BJ (cell line): ENCODE data around the gene HIVEP2. TPM values are rescaled to one million over a fixed set of nuclear protein-coding genes. Genes with fewer than 3 reads are reported as not detected.

Source experiments
- CTCF ChIA-PET: fragments of 350-600 bp; formaldehyde crosslinking; extraction: SDS; loops from one replicate; lab custom pipeline; 2021; ENCODE audit warnings: antibody characterized with exemption, inconsistent platforms; lab: Yijun Ruan, JAX
- POLR2A ChIA-PET: fragments of 300-600 bp; sonication (Branson Sonifier 250); formaldehyde crosslinking; extraction: SDS; loops from one replicate; lab custom pipeline; 2021; ENCODE audit warnings: antibody characterized with exemption; lab: Charles Lee
- DNase-seq: peaks from one replicate; pipeline ENCODE4 v3.0.0-alpha.2; 2011; ENCODE audit warnings: low read depth
- H3K27me3 ChIP-seq: 2 replicates; pipeline ENCODE4 v1.6.0; 2011; ENCODE audit warnings: low read length; ENCODE audit not compliant: control insufficient read depth, insufficient read depth
- H3K36me3 ChIP-seq: 2 replicates; pipeline ENCODE4 v1.5.1; 2011; ENCODE audit warnings: low read length; ENCODE audit not compliant: control insufficient read depth, insufficient read depth
- H3K4me3 ChIP-seq: 2 replicates; pipeline ENCODE4 v1.5.1; 2011; ENCODE audit warnings: low read depth, mild to moderate bottlenecking, control low read depth, low read length
- CTCF ChIP-seq: IDR thresholded peaks from 2 replicates; pipeline ENCODE4 v1.5.1; 2011; ENCODE audit warnings: low read depth, mild to moderate bottlenecking, control low read depth, inconsistent platforms, low read length, moderate library complexity; ENCODE audit not compliant: insufficient read depth
- polyA plus RNA-seq: library from polyadenylated mRNA; depleted of rRNA; stranded (reverse); fragments of >200 nt; gene quantifications from 2 replicates; pipeline ENCODE4 v1.2.3, GENCODE V29; 2011

HIVEP2 gene
- polyA plus RNA-seq, 1 experiment: 3.7 TPM

GRCh38 chr6:142937986-142938385 is 7.0 kb downstream of the HIVEP2 start:
- H3K27me3 ChIP-seq: no peaks in the 10 kb centered on the region
- no peaks in the 10 kb centered on the region for H3K36me3 ChIP-seq
- TF ChIP-seq CTCF: no peak
- no peak overlapping the region for H3K4me3 ChIP-seq
- ChIA-PET POLR2A (no interaction called here), CTCF (interaction anchor here (0.7 kb wide), 1 partner anchor 192 kb away, joined by 3 read pairs; no protein-coding TSS in a partner anchor)
- DNase-seq: no peak

GRCh38 chr6:142935553-142936517 is 9.1 kb downstream of the HIVEP2 start:
- no peak for TF ChIP-seq CTCF
- no peak for DNase-seq
- no peaks in the 10 kb centered on the region for H3K27me3 ChIP-seq
- no peak overlapping the region for H3K4me3 ChIP-seq
- no peaks in the 10 kb centered on the region for H3K36me3 ChIP-seq
- CTCF ChIA-PET: interaction anchor here (1.0 kb wide), 1 partner anchor 7 kb away, joined by 3 read pairs; no protein-coding TSS in a partner anchor
- POLR2A ChIA-PET: interaction anchor here (0.5 kb wide), 1 partner anchor 79 kb away, joined by 5 read pairs; no protein-coding TSS in a partner anchor

- ChIA-PET CTCF (interaction anchor here (1.0 kb wide), 1 partner anchor 9 kb away, joined by 3 read pairs; no protein-coding TSS in a partner anchor), POLR2A (no interaction called here)
- no peaks in the 10 kb centered on the region for H3K36me3 ChIP-seq
- H3K27me3 ChIP-seq: no peaks in the 10 kb centered on the region
- H3K4me3 ChIP-seq: no peak overlapping the region
- no peak for TF ChIP-seq CTCF
- no peak for DNase-seq
These were observed 10.4 kb downstream of the HIVEP2 start for GRCh38 chr6:142934599-142934998.

DNA sequence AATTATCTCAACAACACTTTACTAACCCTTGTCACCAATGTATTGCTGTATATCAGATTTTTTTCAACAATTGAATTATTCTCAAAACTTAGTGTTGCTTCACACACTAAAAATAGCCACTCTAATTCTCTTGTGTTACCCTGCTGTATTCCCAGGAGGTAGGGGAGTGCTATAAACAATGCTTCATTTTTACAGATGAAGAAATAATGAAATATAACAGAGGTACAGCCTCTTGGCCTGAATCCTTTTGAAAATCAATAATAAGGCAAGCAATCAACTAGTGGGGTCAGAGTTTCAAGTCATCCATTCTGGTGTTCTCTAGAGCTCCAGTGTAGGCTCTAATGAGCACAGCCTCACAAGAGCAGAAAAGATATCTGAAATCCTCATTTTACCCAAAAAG is 10.9 kb downstream of the HIVEP2 start:
- H3K27me3 ChIP-seq: no peaks in the 10 kb centered on the region
- no peak for DNase-seq
- no peak overlapping the region for H3K4me3 ChIP-seq
- no peaks in the 10 kb centered on the region for H3K36me3 ChIP-seq
- no peak for TF ChIP-seq CTCF
- ChIA-PET CTCF (no interaction called here), POLR2A (no interaction called here)

- Histone ChIP-seq H3K27me3 (no peaks in the 10 kb centered on the region), H3K36me3 (no peaks in the 10 kb centered on the region), H3K4me3 (no peak overlapping the region)
- no peak for DNase-seq
- no peak for TF ChIP-seq CTCF
- CTCF ChIA-PET: interaction anchor here (0.6 kb wide), 1 partner anchor 304 kb away, joined by 3 read pairs; no protein-coding TSS in a partner anchor
- POLR2A ChIA-PET: no interaction called here
These were observed 11.3 kb downstream of the HIVEP2 start for GRCh38 chr6:142933701-142934100.
